ENCODE results near the gene PPFIA4.

PPFIA4 gene

GRCh38 chr1:203033287-203033686 lies 7.0 kb downstream of the PPFIA4 start:
- no peak for DNase-seq (ENCODE audit: low read depth, low spot score)
- ChIA-PET CTCF (interaction anchor here (11.5 to 14.3 kb wide), 3 partner anchors 139 to 234 kb away, joined by 209 to 392 read pairs (median 392); partner anchors contain the start of gene MYBPH), POLR2A (no interaction called here)
- no peak for TF ChIP-seq CTCF (IDR thresholded peaks at IDR 0.05; ENCODE audit: insufficient read depth, low read length, missing control alignments)
- H3K4me3 ChIP-seq (ENCODE audit: low read depth, low read length): no peak overlapping the region

GRCh38 chr1:203033917-203034316 lies 7.6 kb downstream of the PPFIA4 start:
- ChIA-PET CTCF (interaction anchor here (1.1 to 14.3 kb wide), 5 partner anchors 10 to 233 kb away, joined by 4 to 392 read pairs (median 209); partner anchors contain the start of gene MYBPH), POLR2A (interaction anchor here (0.6 kb wide), 1 partner anchor 27 kb away, joined by 3 read pairs; the partner anchor contains the start of gene TMEM183A)
- no peak for DNase-seq (ENCODE audit: low read depth, low spot score)

GRCh38 chr1:203034422-203035110 lies 8.3 kb downstream of the PPFIA4 start:
- ChIA-PET POLR2A (interaction anchor here (0.6 kb wide), 1 partner anchor 27 kb away, joined by 3 read pairs; the partner anchor contains the start of gene TMEM183A), CTCF (interaction anchor here (1.1 to 14.3 kb wide), 7 partner anchors 8 to 232 kb away, joined by 4 to 392 read pairs (median 14); partner anchors contain the start of genes MYBPH and PPFIA4)
- TF ChIP-seq CTCF (IDR thresholded peaks at IDR 0.05; ENCODE audit: insufficient read depth, low read length, missing control alignments): no peak
- H3K4me3 ChIP-seq (ENCODE audit: low read depth, low read length): no peak overlapping the region
- no peak for DNase-seq (ENCODE audit: low read depth, low spot score)

More at GRCh38 chr1:203033917-203034316, 7.6 kb downstream of the PPFIA4 start:
- TF ChIP-seq CTCF (IDR thresholded peaks at IDR 0.05; ENCODE audit: insufficient read depth, low read length, missing control alignments): no peak
- no peak overlapping the region for H3K4me3 ChIP-seq (ENCODE audit: low read depth, low read length)

GRCh38 chr1:203035111-203036000 lies 9.1 kb downstream of the PPFIA4 start:
- CTCF ChIA-PET: interaction anchor here (0.7 to 14.3 kb wide), 12 partner anchors 8 to 232 kb away, joined by 3 to 392 read pairs (median 6); partner anchors contain the start of genes MYBPH and PPFIA4
- no peak for DNase-seq (ENCODE audit: low read depth, low spot score)
- POLR2A ChIA-PET: interaction anchor here (1.4 kb wide), 1 partner anchor 9 kb away, joined by 4 read pairs; the partner anchor contains the start of gene PPFIA4
- no peak for TF ChIP-seq CTCF (IDR thresholded peaks at IDR 0.05; ENCODE audit: insufficient read depth, low read length, missing control alignments)
- H3K4me3 ChIP-seq (ENCODE audit: low read depth, low read length): no peak overlapping the region

GRCh38 chr1:203036135-203036534 lies 9.8 kb downstream of the PPFIA4 start:
- ChIA-PET POLR2A (interaction anchor here (0.6 to 1.4 kb wide), 2 partner anchors 10 to 23 kb away, joined by 3 to 4 read pairs; partner anchors contain the start of gene PPFIA4), CTCF (interaction anchor here (0.7 to 14.3 kb wide), 11 partner anchors 9 to 231 kb away, joined by 3 to 392 read pairs (median 7); partner anchors contain the start of genes MYBPH and PPFIA4)
- no peak for TF ChIP-seq CTCF (IDR thresholded peaks at IDR 0.05; ENCODE audit: insufficient read depth, low read length, missing control alignments)
- H3K4me3 ChIP-seq (ENCODE audit: low read depth, low read length): no peak overlapping the region
- DNase-seq (ENCODE audit: low read depth, low spot score): no peak
